8988T (cell line): ENCODE results near the gene GPC6.

Experiments used
- DNase-seq: peaks from one replicate; pipeline ENCODE4 v3.0.0; 2011

Gene GPC6

GRCh38 chr13:94143624-94144350 lies 917.2 kb downstream of the GPC6 start:
- no peak for DNase-seq

GRCh38 chr13:94145966-94146365 lies 919.4 kb downstream of the GPC6 start:
- no peak for DNase-seq

- DNase-seq: no peak
Observed at GRCh38 chr13:94153586-94153985, 927.0 kb downstream of the GPC6 start.

- no peak for DNase-seq
Observed at GRCh38 chr13:94154367-94154766, 927.8 kb downstream of the GPC6 start.

- DNase-seq: no peak
Observed at GRCh38 chr13:94157705-94158218, 931.2 kb downstream of the GPC6 start.

- DNase-seq: no peak
Observed at GRCh38 chr13:94160875-94161274, 934.3 kb downstream of the GPC6 start.

- DNase-seq: no peak
Observed at GRCh38 chr13:94162289-94162688, 935.7 kb downstream of the GPC6 start.

GRCh38 chr13:94163535-94163934 lies 936.9 kb downstream of the GPC6 start:
- no peak for DNase-seq

GRCh38 chr13:94168783-94169453 lies 942.3 kb downstream of the GPC6 start:
- DNase-seq: no peak

- DNase-seq: no peak
Observed at GRCh38 chr13:94169454-94170144, 943.0 kb downstream of the GPC6 start.

- DNase-seq: no peak
Observed at GRCh38 chr13:94170145-94170571, 943.6 kb downstream of the GPC6 start.

- DNase-seq: no peak
Observed at GRCh38 chr13:94172416-94172815, 945.8 kb downstream of the GPC6 start.

GRCh38 chr13:94173312-94173854 lies 946.8 kb downstream of the GPC6 start:
- DNase-seq: no peak

- no peak for DNase-seq
Observed at GRCh38 chr13:94174009-94174408, 947.4 kb downstream of the GPC6 start.

- DNase-seq: no peak
Observed at GRCh38 chr13:94175076-94175475, 948.5 kb downstream of the GPC6 start.

- no peak for DNase-seq
Observed at GRCh38 chr13:94176561-94176960, 950.0 kb downstream of the GPC6 start.

GRCh38 chr13:94177041-94177440 lies 950.4 kb downstream of the GPC6 start:
- no peak for DNase-seq

- no peak for DNase-seq
Observed at GRCh38 chr13:94178625-94179244, 952.1 kb downstream of the GPC6 start.

- no peak for DNase-seq
Observed at GRCh38 chr13:94181461-94182107, 955.0 kb downstream of the GPC6 start.

- DNase-seq: no peak
Observed at GRCh38 chr13:94182185-94182761, 955.7 kb downstream of the GPC6 start.

GRCh38 chr13:94186470-94186869 lies 959.9 kb downstream of the GPC6 start:
- DNase-seq: no peak
